Peyer's patch (tissue), 4 donors: Measurements from ENCODE around the gene ZBTB18. TPM values are rescaled to one million over a fixed set of nuclear protein-coding genes. Genes with fewer than 3 reads are reported as not detected.
A peak's percentile ranks its signal among the peaks of the same experiment; 100 is the strongest.

Experiments used
- DNase-seq, 3 donors: peaks; one replicate each; pipeline ENCODE4 v3.0.0-alpha.2; 2017 to 2019
- H3K27ac ChIP-seq, 4 donors: fragments of 200-600 bp; sonication (generic); one replicate each; pipeline ENCODE4 v1.5.1; 2016 to 2019
- H3K27me3 ChIP-seq, 2 donors: fragments of 200-600 bp; sonication (generic); one replicate each; pipeline ENCODE4 v1.5.1; 2019
- H3K36me3 ChIP-seq, 3 donors: fragments of 200-600 bp; sonication (generic); one replicate each; pipeline ENCODE4 v1.5.1; 2016 to 2019
- H3K4me1 ChIP-seq, 4 donors: fragments of 200-600 bp; sonication (generic); one replicate each; pipeline ENCODE4 v1.5.1; 2016 to 2019
- H3K4me3 ChIP-seq, 4 donors: fragments of 200-600 bp; sonication (generic); 1 replicate in 3 of 4; 2 replicates in 1 of 4; pipeline ENCODE4 v1.5.1; 2016 to 2019; ENCODE audit warnings: mild to moderate bottlenecking in 1 of 4
- H3K9me3 ChIP-seq, 4 donors: fragments of 200-600 bp; sonication (generic); one replicate each; pipeline ENCODE4 v1.5.1; 2016 to 2019; ENCODE audit warnings: mild to moderate bottlenecking in 1 of 4
- POLR2A ChIP-seq, 2 donors: fragments of 450-650 bp; IDR thresholded peaks; one replicate each; pipeline ENCODE4 v1.5.1; 2017; ENCODE audit warnings: antibody characterized with exemption in 2 of 2, mild to moderate bottlenecking in 2 of 2, moderate library complexity in 2 of 2
- total RNA-seq, 4 donors: library from RNA; depleted of rRNA; stranded (reverse); fragments of >200 nt; gene quantifications; one replicate each; pipeline ENCODE4 v1.1.0, GENCODE V29; 2016
- TF ChIP-seq, protein P1 (sequence below), 6 experiments: fragments of 450-650 bp in 4 of 6; fragments of 200-600 bp in 2 of 6; sonication (generic) in 1 of 6; IDR thresholded peaks; one replicate each; pipeline ENCODE4 v1.5.1; 2017 to 2019; ENCODE audit warnings: antibody characterized with exemption in 6 of 6, mild to moderate bottlenecking in 3 of 6, moderate library complexity in 1 of 6

ZBTB18 gene
- total RNA-seq, 4 donors from 2014 or later, result 17.3 to 31.4 (median 22.5) TPM

DNA sequence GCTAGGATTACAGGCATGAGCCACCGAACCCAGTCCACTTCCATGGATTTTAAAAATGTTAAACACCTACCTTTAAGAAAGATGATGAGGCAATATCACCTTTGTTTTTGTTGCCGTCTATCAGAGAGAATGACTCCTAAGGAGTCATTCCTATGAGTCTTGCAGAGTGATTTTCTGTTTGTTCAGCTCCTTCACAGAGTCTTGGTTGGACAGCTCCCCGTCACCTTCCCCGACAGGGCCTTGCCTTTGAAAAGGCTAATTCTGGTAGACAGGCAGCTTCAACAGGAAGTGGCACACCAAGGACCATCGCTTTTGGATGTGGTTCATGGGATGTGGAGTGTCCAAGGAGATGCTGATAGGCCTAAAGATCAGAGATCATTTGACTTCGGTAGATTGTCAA is 17.5 kb downstream of the ZBTB18 start:
- peaks cover 0 to 15% (median 0%) of the 10 kb centered on the region in 4 donors for H3K4me1 ChIP-seq
- H3K36me3 ChIP-seq, result no peaks in the 10 kb centered on the region
- DNase-seq, result no peak

DNA sequence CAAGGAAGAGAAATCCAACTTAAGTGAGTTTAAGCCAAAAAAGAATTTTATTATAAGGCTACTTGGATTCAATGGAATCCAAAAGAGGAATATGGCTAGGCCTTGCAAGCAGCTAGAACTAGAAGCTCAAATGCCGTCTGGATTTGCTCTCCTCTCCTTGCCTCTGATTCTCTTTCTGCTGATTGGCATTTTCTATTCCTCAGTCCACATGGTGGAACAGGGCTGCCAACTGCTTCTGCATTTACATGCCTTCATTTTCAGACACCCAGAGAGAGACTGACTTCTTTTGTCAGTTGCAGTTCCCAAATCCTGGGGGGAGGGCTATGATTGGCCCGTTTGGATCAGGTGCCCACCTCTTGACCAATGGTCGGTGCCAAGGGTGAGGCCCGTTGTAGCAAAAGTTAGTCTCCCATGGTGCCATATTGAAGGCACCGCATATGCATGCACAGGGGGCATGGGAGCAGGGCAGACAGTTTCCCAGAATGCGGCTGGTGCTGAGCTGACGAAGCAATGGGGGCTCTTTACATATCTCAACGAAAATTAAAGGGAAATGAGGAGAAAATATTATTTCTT is 18.3 kb downstream of the ZBTB18 start:
- Histone ChIP-seq H3K27ac (no peak overlapping the region), H3K4me1 (peaks cover 0 to 17% (median 0%) of the 10 kb centered on the region in 4 donors), H3K9me3 (no peaks in the 10 kb centered on the region), H3K4me3 (no peak overlapping the region), H3K27me3 (no peaks in the 10 kb centered on the region), H3K36me3 (no peaks in the 10 kb centered on the region)
- peak in 1 of 3 donors; percentile 7 for DNase-seq
- TF ChIP-seq POLR2A (IDR thresholded peaks at IDR 0.05), result no peak
- TF ChIP-seq, protein P1, sequence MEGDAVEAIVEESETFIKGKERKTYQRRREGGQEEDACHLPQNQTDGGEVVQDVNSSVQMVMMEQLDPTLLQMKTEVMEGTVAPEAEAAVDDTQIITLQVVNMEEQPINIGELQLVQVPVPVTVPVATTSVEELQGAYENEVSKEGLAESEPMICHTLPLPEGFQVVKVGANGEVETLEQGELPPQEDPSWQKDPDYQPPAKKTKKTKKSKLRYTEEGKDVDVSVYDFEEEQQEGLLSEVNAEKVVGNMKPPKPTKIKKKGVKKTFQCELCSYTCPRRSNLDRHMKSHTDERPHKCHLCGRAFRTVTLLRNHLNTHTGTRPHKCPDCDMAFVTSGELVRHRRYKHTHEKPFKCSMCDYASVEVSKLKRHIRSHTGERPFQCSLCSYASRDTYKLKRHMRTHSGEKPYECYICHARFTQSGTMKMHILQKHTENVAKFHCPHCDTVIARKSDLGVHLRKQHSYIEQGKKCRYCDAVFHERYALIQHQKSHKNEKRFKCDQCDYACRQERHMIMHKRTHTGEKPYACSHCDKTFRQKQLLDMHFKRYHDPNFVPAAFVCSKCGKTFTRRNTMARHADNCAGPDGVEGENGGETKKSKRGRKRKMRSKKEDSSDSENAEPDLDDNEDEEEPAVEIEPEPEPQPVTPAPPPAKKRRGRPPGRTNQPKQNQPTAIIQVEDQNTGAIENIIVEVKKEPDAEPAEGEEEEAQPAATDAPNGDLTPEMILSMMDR (IDR thresholded peaks at IDR 0.05), result no peak

More for the DNA sequence above, 17.5 kb downstream of the ZBTB18 start:
- H3K4me3 ChIP-seq, result no peak overlapping the region
- H3K9me3 ChIP-seq, result no peaks in the 10 kb centered on the region
- H3K27ac ChIP-seq, result no peak overlapping the region
- no peak for TF ChIP-seq POLR2A (IDR thresholded peaks at IDR 0.05)
- TF ChIP-seq, protein P1 (IDR thresholded peaks at IDR 0.05), result no peak
- no peaks in the 10 kb centered on the region for H3K27me3 ChIP-seq

DNA sequence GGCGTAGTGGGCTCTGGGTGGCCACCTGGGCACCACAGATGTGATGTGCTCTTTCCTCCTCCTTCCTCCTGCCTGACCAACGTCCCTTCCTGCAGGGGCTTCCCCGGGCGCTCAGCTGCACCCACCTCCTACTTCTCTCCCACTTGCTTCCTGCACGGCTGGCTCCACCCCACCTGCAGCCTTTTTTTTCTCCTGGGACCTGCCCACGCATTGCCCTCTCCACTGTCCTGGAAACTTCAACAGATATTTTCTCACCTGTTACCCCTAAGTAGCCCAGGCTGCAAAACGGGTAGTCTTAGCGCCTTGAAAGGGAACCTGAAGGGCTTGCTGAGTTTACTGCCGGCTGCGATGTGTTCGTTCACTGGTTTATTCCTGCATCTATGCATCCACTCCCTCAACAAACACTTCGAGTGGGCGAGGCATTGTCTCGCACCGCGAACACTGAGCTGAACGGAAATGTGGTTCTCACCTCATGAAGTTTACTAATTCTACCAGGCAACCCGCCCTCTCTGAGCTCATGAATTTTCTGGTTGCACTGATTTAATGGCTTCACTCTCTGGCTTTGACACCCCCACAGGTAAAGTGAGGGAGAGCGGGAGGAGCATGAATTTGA is 23.6 kb downstream of the ZBTB18 start:
- Histone ChIP-seq H3K27me3 (no peaks in the 10 kb centered on the region), H3K9me3 (no peaks in the 10 kb centered on the region), H3K36me3 (no peaks in the 10 kb centered on the region), H3K27ac (peak overlapping the region in 2 of 4 donors; percentile 2 to 67), H3K4me3 (peak overlapping the region in 2 of 4 donors; percentile 0 to 38), H3K4me1 (peaks cover 0 to 5% (median 0%) of the 10 kb centered on the region in 4 donors)
- no peak for TF ChIP-seq POLR2A (IDR thresholded peaks at IDR 0.05)
- TF ChIP-seq, protein P1 (IDR thresholded peaks at IDR 0.05), result no peak
- DNase-seq, result peak in 2 of 3 donors; percentile 69 to 74

DNA sequence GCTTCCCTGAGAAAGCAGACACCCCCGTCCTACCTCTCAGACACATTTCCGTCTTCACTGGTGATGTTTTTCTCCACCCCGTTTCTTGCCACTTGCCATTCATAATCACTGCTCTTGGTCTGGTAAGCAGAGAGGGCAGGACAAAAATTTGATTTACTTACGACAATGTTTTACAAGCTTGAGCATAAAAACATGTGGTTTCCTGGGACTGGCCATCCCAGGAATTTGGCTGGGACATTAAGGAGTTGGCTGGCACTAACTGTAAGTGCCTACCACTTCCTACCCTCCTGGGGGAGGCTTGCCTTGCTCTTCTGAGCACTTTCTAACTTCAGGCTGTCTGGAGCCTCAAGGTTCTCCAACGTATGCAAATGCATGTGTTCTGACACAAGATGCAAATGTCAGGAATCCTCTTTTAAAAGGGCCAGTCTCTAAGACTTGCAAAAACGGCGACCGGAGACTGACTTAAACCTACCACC is 24.2 kb downstream of the ZBTB18 start:
- H3K27me3 ChIP-seq, result no peaks in the 10 kb centered on the region
- no peaks in the 10 kb centered on the region for H3K36me3 ChIP-seq
- TF ChIP-seq, protein P1 (IDR thresholded peaks at IDR 0.05), result no peak
- no peak for TF ChIP-seq POLR2A (IDR thresholded peaks at IDR 0.05)
- peaks cover 0 to 5% (median 0%) of the 10 kb centered on the region in 4 donors for H3K4me1 ChIP-seq
- no peaks in the 10 kb centered on the region for H3K9me3 ChIP-seq
- peak overlapping the region in 2 of 4 donors; percentile 0 to 38 for H3K4me3 ChIP-seq
- DNase-seq, result peak in 1 of 3 donors; percentile 51
- H3K27ac ChIP-seq, result peak overlapping the region in 2 of 4 donors; percentile 2 to 67

DNA sequence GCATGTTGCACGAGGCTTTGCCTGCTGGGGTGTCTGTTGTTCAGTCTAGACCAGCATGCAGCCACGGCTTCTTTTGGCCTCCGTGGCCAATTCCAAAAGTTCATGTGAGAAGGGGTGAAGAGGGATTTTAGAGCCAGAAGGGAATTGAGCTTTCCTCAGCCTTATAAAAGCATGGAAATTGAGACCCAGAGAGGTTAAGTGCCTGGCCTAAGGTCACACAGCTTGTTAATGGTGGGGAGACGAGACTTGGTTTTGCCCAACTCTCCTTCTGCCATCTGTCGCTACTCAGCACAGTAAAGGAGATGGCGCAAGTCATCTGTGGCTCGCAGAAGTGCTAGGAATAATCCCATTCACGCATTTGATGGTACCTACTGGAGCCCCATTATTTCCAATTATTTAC is 25.7 kb downstream of the ZBTB18 start:
- H3K4me1 ChIP-seq, result peaks cover 0 to 5% (median 0%) of the 10 kb centered on the region in 4 donors
- H3K9me3 ChIP-seq, result no peaks in the 10 kb centered on the region
- H3K36me3 ChIP-seq, result no peaks in the 10 kb centered on the region
- H3K27me3 ChIP-seq, result no peaks in the 10 kb centered on the region
- TF ChIP-seq, protein P1 (IDR thresholded peaks at IDR 0.05), result no peak
- no peak for TF ChIP-seq POLR2A (IDR thresholded peaks at IDR 0.05)
- no peak for DNase-seq
- H3K4me3 ChIP-seq, result no peak overlapping the region
- no peak overlapping the region for H3K27ac ChIP-seq
